Gastrocnemius medialis (tissue), 4 donors: ENCODE measurements around the gene OR10H4.

Experiments
- POLR2A ChIP-seq, 2 donors: fragments of 450-650 bp; IDR thresholded peaks; one replicate each; pipeline ENCODE4 v1.6.1; 2017; ENCODE audit warnings: antibody characterized with exemption in 2 of 2, mild to moderate bottlenecking in 2 of 2, moderate library complexity in 2 of 2
- TF ChIP-seq, protein P1 (sequence below), 5 experiments: fragments of 450-650 bp in 3 of 5; fragments of 200-600 bp in 2 of 5; sonication (generic) in 2 of 5; IDR thresholded peaks in 4 of 5; conservative IDR thresholded peaks in 1 of 5; 1 replicate in 4 of 5; 2 replicates in 1 of 5; pipeline ENCODE4 v1.5.1; 2016 to 2019; ENCODE audit warnings: antibody characterized with exemption in 5 of 5, mild to moderate bottlenecking in 3 of 5, moderate library complexity in 3 of 5

DNA sequence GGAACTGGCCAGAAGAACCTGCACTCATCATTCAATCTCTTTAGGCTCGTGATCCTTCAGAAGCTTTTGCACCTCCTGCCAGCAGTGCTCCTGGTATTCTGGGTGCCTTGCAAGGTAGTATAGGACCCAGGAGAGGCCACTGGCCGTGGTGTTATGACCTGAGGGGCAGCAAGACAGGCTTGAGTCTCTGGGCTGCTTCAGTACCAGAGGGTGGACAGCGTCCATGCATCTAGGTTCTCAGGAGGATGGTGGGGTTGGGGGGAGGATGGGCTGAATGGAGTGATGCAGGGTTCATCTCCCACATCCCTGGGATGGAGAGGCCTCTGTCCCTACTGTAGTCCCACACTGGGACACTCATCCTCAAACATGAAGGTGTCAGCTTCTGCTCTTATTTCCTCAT is 41.1 kb downstream of the OR10H4 start:
- TF ChIP-seq, protein P1, sequence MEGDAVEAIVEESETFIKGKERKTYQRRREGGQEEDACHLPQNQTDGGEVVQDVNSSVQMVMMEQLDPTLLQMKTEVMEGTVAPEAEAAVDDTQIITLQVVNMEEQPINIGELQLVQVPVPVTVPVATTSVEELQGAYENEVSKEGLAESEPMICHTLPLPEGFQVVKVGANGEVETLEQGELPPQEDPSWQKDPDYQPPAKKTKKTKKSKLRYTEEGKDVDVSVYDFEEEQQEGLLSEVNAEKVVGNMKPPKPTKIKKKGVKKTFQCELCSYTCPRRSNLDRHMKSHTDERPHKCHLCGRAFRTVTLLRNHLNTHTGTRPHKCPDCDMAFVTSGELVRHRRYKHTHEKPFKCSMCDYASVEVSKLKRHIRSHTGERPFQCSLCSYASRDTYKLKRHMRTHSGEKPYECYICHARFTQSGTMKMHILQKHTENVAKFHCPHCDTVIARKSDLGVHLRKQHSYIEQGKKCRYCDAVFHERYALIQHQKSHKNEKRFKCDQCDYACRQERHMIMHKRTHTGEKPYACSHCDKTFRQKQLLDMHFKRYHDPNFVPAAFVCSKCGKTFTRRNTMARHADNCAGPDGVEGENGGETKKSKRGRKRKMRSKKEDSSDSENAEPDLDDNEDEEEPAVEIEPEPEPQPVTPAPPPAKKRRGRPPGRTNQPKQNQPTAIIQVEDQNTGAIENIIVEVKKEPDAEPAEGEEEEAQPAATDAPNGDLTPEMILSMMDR (IDR thresholded peaks at IDR 0.05 in 4 of 5, conservative IDR thresholded peaks at IDR 0.05 in 1 of 5), result no peak
- no peak for TF ChIP-seq POLR2A (IDR thresholded peaks at IDR 0.05)
